Central memory CD4-positive, alpha-beta T cell (primary cell): ENCODE results near the gene CYFIP1.

Experiments used
- DNase-seq: peaks from one replicate; pipeline ENCODE4 v3.0.0; 2022

Gene CYFIP1

DNA sequence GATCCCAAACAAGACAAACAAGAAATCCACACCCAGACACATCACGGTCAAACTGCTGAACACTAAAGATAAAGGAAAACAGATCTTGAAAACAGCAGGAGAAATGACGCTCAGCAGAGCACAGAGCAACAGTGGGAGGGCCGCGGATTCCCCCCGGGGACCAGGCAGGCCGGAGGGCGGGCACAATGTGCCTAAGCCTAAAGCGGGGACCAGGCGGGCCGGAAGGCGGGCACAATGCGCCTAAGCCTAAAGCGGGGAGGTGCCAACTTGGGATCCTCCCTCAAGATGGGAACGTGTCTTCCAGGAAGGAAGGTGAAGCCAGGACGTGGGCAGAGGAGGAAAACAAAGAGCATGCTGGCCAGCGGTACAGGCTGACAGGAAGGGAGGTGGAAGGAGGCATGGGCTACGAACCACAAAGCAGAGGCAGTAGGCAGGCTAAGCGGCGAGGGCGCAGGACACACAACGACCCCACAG is 31.1 kb downstream of the CYFIP1 start:
- DNase-seq: no peak

DNA sequence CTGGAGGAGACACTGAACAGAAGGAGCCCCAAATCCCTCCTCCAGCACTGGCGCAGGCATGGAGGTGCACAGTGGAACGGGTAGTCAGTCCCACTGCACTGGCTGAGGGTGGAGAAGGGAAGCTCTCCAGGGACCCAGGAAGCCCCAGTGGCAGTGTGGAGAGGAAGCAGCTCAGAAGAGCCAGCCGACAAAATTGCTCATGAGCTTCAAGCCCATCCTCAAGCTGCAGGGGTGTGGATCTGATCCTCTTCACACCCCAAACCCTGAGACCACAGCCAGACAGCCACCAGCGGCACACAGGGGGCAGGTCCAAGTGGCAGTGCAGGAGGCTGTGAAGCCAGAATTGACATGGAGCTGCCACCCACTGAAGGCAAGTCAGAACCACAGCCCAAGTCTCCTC is 32.1 kb downstream of the CYFIP1 start:
- DNase-seq: no peak

DNA sequence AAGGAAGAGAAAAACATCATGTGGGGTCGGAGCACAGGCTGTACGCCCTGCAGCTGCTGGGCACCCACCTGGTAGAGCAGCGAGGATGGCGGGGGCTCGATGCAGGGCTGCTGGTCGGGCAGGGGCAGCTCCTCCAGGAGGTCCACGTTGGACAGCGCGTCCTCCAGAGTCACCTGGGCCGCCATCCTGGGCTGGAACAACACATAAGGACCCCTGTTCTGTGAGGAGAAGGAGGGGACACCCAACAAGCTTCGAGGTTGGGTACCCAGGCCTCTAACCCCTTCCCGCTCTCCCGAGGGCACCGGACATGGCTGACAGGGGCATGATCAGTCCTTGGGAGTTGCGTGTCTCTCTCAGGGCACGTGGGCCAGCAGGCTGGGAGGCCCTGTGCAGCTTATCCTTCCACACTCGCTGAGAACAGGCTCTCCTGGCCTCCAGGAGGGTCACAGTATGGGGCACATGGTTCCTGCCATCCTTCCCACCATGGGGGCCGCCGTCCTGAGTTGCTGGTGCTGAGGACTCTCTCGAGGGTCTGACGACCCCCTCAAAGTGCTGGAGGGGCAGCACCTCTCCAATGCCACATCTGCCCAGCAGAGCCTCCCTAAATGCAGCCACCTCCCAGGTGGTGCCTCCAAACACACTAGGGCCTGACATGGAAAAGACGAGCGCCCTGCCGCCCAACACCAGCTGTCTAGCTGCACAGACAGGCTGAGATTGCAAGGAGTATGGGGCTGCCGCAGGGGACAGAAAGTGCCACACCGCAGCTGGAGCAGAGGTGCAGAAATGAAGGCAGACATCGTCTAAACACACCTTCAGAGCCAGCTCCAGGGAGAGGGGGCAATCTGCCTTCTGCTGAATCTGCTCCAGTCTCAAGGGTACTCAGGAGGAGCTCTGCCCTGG is 32.8 kb downstream of the CYFIP1 start:
- DNase-seq: no peak

DNA sequence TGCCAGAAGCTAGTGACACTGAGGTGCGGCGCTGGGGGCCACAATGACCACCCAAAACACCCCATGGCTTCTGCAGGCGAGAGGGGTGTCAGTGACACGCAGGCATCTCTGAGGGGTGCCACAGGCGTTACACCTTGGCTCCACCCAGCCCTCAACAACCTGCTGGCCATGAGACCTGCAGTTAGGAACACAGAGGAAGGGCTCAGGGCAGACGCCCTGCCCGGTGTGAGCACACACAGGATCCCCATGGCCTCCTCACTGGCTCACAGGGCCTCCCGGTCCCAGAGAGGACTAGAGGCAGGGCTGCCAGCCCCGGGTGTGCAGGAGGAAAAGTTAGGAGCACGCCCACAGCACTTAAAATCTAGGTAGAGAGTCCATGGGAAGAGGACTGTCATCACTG is 35.1 kb downstream of the CYFIP1 start:
- no peak for DNase-seq

DNA sequence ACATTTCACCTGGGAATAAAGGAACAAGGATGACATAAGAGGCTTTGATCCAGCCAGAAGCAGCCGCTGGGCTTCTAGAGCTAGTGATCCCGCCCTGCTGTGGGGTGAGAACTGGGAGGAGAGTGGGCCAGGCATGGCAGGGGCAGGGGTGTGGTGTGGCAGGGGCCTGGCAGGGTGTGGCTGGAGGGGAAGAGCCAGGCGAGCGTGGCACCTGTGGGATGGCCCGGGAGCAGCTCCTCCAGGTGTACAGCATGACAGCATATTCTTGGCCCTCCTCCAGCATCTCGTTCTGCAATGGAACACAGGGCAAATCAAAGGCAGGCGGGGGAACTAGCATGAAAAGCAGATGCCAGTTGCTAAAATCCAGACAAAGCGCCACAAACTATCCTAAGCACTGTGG is 35.5 kb downstream of the CYFIP1 start:
- DNase-seq: no peak

DNA sequence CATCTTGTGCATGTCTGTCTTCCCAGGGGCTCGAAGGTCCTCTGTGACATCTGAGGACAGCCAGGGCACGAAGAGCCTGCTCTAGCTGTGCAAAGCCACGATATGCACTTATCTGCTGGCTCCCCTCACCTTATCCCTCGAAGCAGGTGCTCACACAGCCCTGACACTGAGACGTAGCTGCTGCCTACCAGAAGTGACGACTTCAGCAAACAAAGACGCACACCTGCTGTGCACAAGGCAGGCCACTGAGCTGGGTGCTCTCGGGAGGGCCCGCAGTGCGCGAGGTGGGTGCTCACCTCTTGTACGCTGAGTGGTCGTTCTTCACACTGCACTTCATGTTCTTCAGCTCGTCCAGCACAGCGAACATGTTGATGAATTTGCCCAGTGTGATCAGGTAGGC is 37.3 kb downstream of the CYFIP1 start:
- no peak for DNase-seq

DNA sequence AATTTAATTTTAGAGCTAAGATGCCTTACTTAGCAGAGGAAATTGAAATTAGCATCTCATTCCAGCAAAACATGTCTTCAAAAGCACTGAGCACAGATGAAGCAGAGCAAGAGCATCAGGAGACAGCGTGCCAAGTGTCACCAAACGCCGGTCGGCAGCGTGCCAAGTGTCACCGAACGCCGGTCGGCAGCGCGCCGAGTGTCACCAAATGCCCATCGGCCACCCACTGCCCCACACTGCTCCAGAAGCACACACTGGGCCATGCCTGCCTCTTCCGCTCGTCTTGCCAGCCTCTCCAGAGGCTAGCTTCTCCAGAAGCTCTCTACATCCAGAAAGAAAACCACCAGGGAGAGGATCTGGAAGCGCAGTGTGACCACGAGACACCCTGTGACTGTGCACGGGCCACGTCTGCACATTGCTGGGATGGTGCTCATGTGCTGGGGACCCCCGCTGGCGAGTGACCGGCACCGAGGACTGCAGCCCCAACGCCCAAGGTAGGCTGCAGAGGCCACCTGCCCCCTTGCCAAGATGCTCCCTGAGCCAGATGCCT is 37.8 kb downstream of the CYFIP1 start:
- no peak for DNase-seq

DNA sequence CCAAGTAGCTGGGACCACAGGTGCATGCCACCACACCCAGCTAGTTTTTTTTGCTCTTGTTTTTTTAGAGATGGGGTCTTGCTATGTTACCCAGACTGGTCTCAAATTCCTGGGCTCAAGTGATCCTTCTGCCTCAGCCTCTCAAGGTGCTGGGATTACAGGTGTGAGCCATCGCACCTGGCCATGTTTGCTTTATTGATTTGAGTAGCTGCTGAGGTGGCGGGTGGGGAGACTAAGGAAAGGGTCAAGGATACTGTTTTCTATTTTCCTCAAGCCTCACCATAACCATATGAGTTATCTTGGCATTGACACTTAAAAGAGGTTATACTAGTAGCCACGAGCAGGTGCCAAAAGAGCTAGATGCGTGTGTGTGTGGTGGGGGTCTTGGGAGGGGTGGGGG is 39.0 kb downstream of the CYFIP1 start:
- DNase-seq: no peak

DNA sequence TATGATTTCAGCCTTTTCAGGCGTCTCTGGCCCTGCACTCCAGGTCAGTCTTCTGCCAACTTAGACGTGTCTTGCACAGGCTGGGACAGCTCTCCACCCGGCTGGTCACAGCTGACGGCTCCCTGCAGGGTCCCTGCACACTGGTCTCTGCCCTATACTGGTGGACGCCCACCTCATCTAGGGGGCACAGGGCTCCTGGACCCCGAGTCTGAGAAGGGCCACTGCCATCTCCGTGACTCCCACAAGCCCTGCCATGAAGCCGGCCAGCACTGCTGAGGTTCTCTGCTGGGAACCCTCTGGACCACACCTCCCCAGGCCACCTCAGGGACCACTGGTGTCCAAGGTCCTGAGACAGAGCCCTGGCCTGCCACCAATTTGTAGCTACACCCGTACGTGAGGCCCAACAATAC is 40.5 kb downstream of the CYFIP1 start:
- no peak for DNase-seq

DNA sequence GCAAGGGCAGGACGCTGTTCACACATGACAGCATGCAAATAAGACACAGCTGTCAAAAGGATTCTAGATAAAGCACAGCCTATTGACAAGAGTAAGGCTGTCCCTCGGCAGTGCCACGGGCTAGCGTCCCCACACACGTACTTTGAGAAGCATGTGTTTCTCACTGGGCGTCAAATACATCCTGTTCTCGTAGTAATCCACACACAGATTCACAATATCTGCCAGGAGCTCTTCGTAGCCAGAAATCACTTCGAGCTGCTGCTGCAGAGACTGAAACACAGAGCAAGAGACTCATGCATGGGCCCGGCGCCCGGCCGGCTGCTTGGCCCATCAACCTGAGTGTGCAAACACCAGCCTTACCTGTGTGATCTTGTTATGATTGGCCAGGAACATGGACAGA is 41.1 kb downstream of the CYFIP1 start:
- no peak for DNase-seq

DNA sequence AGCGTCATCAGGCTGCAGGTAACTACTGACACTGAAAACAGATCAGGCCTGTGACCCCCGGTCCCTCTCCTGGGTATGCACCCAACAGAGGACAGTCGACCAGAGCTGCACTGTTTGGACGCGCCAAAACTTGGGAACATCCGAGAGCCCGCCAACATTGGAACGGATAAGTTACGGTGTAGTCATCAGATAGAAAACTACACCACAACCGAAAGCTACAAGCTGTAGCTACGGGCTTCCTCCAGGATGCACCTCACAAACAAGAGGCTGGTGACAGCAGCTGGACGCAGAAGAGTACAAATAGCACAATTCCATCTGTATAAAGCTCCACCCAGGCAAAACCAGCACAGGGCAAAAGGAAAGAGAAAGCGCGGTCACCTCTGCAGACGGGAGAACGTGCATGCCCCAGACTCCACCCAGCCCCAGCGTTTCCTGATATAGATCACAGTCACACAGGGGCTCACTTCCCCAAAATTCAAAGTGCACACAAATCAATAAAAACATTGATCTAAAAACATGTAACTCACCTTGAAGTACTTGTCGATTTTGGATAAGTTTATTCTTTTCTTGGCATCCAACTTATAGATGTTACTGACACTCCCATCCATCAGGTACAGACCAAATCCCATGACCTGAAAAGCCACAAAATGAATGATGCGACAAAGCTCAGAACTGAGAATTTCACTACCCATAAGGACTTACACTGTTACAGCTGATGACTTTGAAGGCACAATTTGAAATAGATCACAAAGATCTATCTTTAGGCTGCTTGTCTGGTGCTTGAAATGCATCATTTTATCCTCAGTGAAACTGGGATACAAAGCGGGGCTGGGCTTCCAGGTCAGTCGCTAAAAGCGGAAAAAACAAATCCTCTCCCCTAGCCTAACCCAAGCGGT is 43.3 kb downstream of the CYFIP1 start:
- no peak for DNase-seq

DNA sequence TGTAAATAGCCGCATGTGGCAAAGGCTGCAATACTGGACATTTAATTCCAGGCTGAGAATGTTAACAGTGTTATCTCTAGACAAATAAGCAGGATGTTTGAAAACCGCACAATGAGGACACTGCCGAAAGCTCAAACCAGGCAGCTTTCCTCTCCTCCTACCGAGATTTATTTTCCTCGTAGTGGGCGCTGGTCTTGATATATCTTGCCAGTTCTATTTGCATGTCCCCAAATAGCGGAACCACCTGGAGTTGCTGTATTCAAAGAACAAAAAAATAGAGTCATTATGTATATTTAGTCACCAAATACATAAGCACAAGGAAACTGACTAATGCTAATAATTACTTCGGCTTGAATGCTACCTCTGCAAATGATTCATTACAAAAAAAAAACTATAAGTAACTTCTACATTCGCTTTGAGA is 46.5 kb downstream of the CYFIP1 start:
- DNase-seq: no peak

DNA sequence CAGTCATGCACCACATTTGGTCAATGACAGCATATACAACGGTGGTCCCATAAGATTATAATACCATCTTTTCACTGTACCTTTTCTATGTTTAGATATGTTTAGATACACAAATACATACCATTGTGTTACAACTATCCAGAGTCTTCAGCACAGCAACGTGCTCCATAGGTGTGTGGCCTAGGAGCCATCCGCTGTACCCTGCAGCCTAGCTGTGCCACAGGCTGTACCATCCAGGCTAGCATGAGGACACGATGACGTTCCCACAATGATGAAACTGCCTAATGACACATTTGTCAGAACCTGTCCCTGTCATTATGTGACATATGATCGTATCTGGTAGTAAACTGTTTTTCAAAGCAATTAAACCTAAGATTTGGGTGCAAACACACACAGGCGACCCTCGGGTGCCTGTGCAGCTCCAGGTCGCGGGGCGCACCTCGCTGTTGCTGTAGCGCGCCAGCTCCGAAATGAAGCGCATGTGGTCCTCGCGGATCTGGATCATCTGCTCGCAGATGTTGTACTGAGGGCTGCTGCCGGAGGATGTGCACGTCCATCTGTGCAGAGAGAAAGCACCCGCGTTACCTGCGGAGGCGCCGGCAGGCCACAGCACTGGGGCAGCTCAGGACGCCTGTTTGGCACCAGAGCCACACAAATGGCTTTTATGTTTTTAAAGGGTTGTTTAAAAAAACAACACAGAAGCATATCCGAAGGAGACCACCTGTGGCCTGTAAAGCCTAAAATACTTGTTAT is 48.2 kb downstream of the CYFIP1 start:
- DNase-seq: no peak

DNA sequence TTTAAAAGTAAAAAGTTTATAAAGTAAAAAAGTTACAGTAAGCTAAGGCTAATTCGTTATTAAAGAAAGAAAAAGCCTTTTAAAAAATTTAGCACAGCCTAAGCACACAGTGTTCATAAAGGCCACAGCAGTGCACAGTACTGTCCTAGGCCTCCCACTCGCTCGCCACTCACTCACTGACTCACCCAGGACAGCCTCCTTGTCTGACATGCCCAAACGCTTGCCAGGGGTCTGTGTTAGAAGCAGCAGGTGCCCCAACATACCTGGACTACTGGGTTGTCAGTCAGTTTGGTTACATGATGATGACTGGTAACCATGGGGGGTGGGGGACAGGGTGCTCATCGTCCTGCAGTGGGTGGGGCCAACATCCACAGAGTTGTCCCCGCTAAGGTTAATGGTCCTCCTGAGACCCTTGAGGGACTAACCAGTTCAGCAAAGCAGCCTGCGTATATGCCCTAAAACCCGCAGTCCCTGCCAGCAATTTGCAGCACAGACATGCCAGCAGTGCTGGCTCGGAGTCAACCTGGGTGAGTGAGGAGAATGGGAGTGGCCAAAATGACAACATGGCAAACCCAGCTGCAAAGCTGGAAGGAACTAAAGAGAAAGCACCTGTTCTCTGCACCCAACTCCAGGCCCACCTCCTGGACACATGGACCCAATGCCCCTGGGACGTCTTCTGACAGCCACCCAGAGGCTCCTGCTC is 49.2 kb downstream of the CYFIP1 start:
- DNase-seq: no peak

DNA sequence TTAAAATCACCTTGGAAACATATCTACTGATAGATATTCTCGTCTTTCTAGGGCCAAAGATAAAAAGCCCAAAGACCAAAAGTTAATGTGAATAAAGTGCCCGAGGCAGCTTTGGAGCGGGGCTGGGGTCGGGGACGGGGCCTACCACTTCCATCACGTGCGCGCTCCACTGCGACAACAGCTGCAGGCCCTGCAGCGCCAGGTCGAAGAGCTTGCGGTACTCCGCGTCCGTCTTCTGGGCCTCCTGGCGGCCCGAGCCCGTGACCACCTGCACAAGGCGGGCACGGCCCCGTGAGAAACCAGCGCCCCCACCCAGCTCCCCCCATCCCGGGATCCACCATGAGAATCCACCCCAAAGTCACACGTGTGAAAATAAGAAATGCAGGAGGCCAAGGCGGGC is 52.4 kb downstream of the CYFIP1 start:
- DNase-seq: no peak

DNA sequence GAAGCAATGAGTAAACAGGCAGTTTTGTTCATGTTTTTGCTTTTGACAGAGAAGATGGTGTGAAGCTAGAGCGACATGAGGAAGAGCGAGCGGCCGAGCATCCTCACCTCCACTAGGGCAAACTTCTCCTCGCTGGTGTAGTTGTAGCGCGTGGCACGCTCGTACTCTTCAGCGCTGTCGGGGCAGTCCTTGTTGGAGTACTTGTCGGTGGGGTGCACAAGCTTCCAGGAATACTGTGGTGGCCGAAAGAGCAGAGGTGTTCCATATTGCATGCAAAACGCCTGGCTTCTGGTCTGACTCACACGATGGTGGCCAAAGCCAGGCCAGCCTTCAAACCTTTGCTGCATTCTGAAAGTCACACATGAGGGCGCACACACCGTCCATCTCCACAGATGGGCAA is 54.3 kb downstream of the CYFIP1 start:
- no peak for DNase-seq

DNA sequence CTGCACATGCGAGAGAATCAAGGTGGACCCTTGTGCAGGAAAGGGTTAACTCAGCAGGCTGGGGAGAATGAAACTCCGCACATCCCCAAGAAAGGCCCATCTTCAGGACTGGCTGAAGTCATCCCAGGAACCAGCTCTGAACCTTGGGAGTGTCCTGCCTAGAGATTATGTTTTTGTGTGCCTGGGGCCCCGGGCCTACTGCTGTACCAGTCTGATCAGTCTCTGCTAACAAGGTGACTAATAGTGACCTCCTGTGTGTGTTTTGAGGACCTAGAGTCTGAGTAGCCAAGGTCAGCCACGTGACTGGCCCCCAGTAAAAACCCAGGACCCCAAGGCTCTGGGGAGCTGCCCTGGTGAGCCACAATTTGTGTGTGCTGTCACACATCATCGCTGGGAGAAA is 58.2 kb downstream of the CYFIP1 start:
- DNase-seq: no peak

DNA sequence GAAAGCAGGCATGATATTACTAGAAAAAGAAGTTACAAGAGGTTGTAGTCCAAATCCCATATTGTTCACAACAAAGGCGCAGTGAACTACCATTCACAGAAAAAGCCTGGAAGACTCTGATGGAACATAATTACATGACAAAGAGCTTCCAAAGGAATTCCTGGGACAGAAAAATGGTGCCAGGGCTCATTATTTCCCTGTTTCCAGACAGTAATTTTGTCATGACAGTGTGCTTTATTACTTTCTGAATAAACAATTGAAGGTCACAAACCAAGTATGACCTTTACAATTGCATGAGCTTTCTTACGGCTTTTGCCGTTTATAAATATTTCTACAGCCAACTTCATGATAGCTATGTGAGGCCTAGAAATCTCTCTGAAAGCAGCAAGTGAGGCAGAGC is 61.0 kb downstream of the CYFIP1 start:
- no peak for DNase-seq

DNA sequence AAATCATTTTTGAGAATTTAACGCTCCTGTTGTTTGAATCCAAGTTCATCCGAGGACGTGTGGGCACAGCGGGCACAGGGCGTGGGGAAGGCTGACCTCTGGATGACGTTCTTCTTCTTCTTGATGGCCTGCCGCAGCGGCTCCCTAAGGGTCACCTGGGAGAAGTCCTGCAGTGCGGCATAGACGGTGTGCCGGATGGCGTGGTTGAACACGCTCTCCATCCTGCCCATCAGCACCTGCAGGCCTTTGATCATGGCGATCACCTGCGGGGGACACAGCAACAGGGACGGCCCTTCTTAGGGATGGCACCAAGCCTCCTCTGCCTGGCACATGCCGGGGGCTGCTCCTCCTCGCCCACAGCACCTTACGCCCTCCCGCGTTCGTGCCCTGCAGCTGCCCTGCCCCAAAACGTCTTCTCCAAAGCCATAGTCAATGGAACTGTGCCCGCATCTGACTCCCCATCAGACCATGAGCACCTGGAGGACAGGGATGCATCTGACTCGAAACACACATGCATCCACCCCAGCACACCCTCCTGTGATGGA is 61.5 kb downstream of the CYFIP1 start:
- no peak for DNase-seq

DNA sequence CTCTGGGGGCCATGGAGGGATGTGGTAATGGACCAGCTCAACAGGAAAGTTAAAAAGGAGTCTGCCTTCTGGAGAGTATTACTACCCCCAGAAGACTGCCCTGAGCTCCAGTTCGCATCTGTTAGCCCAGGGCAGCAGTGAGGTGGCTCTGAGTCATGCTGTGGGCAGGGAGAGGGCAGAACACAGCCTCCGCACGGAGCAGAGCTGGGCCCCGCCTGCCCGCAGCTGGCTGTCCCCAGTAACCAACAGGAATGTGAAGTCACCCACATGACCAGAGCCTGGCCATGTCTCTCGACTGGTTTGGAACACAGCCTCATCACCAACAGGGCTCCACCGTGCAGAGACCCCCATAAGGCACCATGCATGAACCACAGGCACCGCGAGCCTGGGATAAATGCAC is 62.1 kb downstream of the CYFIP1 start:
- DNase-seq: no peak

DNA sequence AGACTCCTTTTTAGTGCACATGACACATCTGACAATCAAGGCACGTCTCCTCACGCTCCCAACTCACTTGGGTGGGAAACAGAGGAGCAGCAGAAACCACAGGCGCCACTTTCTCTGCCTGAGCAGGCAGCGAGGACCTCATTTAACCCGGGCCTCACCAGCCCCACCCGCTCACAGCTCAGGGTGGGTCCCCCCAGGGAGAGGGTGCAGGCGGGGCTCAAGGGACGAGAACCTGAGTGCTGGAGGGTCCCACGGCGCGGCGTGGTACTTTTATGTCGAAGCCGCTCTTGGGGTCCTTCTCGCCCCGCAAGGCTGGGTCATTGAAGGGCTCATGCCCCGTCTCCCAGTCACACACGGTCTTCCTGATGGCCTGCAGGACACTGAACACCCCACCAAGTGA is 62.6 kb downstream of the CYFIP1 start:
- DNase-seq: no peak
